WTC11 (cell line): ENCODE results near the gene TMEM181.

Experiments used
- ESRRA ChIP-seq: sonication (generic); formaldehyde crosslinking; IDR thresholded peaks from 2 replicates; pipeline ENCODE4 v1.8.1; 2022; ENCODE audit warnings: mild to moderate bottlenecking, missing genetic modification reagents, borderline replicate concordance
- GABPB1 ChIP-seq: sonication (generic); formaldehyde crosslinking; IDR thresholded peaks from 2 replicates; pipeline ENCODE4 v1.8.1; 2023; ENCODE audit warnings: mild to moderate bottlenecking, missing genetic modification reagents
- ZNF423 ChIP-seq: fragments of 250-450 bp; sonication (Bioruptor Pico); IDR thresholded peaks from 2 replicates; pipeline ENCODE4 v2.1.2; 2022; ENCODE audit warnings: mild to moderate bottlenecking, moderate library complexity
- TF ChIP-seq, protein P1 (sequence below): fragments of 200-600 bp; IDR thresholded peaks from 2 replicates; pipeline ENCODE4 v1.8.0; 2022; ENCODE audit warnings: antibody characterized with exemption
- TF ChIP-seq, protein P2 (sequence below): sonication (generic); formaldehyde crosslinking; IDR thresholded peaks from 2 replicates; pipeline ENCODE4 v1.8.1; 2023; ENCODE audit warnings: mild to moderate bottlenecking, missing genetic modification reagents, moderate library complexity
- TF ChIP-seq, protein P3 (sequence below): sonication (generic); formaldehyde crosslinking; IDR thresholded peaks from 2 replicates; pipeline ENCODE4 v1.8.1; 2023; ENCODE audit warnings: mild to moderate bottlenecking, missing genetic modification reagents
- TF ChIP-seq, protein P4 (sequence below): sonication (generic); formaldehyde crosslinking; IDR thresholded peaks from 2 replicates; pipeline ENCODE4 v1.8.0; 2022; ENCODE audit warnings: mild to moderate bottlenecking, missing genetic modification reagents

DNA sequence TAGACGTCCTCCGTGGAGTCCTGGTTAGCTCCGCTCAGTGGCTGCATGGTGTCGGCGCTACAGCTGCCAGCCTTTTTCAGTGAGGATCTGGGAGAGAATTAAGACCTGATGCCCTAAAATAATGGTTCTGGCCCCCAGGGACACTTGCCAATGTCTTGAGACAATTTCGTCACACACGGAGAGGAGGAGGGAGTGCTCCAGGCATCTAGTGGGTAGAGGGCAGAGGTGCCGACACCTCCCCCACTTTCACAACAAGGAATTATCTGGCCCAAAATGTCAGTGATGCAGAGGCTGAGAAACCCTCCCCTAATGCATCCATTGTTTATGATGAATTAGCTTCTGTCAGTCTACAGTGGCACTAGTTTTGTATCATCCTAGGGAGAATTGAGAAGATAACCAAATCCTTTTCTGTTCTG is 24.4 kb downstream of the TMEM181 start:
- TF ChIP-seq, protein P1, sequence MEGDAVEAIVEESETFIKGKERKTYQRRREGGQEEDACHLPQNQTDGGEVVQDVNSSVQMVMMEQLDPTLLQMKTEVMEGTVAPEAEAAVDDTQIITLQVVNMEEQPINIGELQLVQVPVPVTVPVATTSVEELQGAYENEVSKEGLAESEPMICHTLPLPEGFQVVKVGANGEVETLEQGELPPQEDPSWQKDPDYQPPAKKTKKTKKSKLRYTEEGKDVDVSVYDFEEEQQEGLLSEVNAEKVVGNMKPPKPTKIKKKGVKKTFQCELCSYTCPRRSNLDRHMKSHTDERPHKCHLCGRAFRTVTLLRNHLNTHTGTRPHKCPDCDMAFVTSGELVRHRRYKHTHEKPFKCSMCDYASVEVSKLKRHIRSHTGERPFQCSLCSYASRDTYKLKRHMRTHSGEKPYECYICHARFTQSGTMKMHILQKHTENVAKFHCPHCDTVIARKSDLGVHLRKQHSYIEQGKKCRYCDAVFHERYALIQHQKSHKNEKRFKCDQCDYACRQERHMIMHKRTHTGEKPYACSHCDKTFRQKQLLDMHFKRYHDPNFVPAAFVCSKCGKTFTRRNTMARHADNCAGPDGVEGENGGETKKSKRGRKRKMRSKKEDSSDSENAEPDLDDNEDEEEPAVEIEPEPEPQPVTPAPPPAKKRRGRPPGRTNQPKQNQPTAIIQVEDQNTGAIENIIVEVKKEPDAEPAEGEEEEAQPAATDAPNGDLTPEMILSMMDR = no peak
- TF ChIP-seq, protein P2, sequence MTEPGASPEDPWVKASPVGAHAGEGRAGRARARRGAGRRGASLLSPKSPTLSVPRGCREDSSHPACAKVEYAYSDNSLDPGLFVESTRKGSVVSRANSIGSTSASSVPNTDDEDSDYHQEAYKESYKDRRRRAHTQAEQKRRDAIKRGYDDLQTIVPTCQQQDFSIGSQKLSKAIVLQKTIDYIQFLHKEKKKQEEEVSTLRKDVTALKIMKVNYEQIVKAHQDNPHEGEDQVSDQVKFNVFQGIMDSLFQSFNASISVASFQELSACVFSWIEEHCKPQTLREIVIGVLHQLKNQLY (CRISPR knock-in tag) = no peak
- no peak for TF ChIP-seq ESRRA (CRISPR knock-in tag)
- TF ChIP-seq, protein P3, sequence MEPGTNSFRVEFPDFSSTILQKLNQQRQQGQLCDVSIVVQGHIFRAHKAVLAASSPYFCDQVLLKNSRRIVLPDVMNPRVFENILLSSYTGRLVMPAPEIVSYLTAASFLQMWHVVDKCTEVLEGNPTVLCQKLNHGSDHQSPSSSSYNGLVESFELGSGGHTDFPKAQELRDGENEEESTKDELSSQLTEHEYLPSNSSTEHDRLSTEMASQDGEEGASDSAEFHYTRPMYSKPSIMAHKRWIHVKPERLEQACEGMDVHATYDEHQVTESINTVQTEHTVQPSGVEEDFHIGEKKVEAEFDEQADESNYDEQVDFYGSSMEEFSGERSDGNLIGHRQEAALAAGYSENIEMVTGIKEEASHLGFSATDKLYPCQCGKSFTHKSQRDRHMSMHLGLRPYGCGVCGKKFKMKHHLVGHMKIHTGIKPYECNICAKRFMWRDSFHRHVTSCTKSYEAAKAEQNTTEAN (CRISPR knock-in tag) = no peak
- TF ChIP-seq GABPB1 = no peak
- TF ChIP-seq, protein P4, sequence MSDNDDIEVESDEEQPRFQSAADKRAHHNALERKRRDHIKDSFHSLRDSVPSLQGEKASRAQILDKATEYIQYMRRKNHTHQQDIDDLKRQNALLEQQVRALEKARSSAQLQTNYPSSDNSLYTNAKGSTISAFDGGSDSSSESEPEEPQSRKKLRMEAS (CRISPR knock-in tag) = no peak
- TF ChIP-seq ZNF423 (CRISPR knock-in tag) = no peak
